Stimulated activated CD8-positive, alpha-beta memory T cell treated with anti-CD3 and anti-CD28 coated beads, Interleukin-15, amount 100 ng/mL, for 24 hours (primary cell): ENCODE measurements around the gene SPOCK1.
"Not testable (repeated sequence)": the region's sequence is repeated elsewhere in the genome, so short reads cannot be mapped to it uniquely, and the experiment has no call there.

Experiments used
- DNase-seq: peaks from one replicate; pipeline ENCODE4 v3.0.0-alpha.2; 2020; ENCODE audit warnings: low read depth

The SPOCK1 gene

GRCh38 chr5:137019229-137019628, 479.9 kb downstream of the SPOCK1 start:
- DNase-seq: no peak

DNA sequence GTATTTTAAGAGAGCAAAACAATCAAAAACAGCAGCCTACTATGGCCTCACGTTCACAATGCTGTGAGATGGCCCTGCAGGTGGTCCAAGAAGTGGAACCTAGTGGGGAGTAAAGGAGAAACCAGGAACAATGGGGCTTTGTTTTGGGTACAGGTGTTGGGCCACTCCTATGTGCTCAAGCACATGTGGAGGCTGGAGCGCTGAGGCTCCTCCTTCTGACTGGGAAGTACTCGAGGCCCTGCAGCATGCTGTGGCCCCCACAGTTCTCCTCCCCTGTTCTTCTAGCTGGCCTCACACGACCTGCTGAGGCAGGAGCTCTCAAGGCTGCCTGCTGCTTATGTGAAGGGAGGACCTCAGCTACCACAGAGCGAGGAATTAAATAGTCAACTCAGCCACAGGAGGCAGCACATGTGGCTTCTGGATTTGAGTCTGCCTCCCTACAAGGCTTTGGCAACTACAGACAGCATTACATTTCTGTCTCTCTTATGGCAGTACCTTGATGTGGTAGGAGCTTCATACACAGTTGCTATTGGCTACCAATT, 482.3 kb downstream of the SPOCK1 start:
- DNase-seq: no peak

DNA sequence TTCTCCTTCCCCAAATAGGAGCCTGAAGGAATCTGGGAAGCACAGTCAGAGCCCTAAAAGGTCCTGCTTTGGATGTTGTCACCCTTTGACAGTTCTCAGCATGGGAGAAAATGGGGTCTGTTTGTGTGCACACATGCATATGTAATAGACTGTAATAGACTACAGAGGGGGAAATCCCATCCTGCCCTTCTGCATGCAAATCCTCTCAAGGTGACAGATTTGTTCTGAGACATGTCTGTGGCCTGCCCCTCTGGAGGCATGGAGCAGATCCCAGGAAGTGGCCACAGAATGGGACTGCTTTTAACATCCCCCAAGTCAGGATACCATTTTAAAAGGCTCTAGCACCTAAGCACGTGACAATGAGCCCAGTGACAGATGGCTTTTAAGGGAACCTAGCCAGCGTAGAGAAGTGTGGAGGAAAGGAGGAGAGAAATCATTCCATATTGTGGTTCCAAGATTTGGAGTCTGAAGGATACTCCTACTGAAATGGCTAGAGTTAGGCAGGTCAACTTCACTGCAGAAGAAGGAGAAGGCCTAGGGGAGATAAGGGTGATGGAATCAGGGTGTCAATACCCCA, 483.5 kb downstream of the SPOCK1 start:
- DNase-seq: no peak

- no peak for DNase-seq
Measured at GRCh38 chr5:137014731-137015130, 484.4 kb downstream of the SPOCK1 start.

DNA sequence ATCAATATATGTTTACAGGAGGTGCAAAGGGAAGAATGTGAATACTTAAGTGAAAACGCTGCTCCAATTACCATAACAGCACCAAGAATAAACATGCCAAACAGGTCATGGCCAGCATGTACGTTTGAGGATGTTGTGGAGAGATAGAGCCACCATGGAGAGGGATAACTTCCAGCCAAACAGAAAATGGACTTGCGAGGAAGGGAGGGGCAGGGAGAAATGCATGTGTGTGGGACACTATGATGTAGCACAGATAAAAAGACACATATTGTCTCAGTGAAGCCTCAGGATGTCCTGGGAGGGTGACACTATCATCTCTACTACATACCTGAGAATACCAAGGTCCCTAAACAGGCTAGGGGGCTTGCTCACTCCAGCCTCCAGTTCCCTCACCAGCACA, 488.9 kb downstream of the SPOCK1 start:
- DNase-seq: no peak

DNA sequence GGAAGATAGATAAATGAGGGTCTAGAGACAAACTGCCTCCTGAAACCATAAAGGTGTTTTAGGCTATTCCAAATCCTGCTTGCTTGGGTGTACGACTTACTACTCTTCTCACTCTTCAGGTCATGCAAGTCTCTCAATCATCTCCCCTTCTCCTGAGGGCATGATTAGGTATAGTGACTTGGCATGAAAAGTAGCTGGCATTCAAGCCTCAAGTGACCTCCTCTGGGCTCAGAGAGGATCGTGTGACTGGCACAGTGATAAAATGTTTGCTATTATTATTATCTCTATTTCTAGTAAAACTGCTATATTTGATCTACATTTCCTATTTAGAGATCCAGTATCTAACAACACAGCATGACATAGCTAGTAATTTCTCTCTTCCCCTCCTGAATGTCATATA, 494.8 kb downstream of the SPOCK1 start:
- DNase-seq: no peak

GRCh38 chr5:137001026-137001569, 498.0 kb downstream of the SPOCK1 start:
- no peak for DNase-seq

- DNase-seq: no peak
Measured at GRCh38 chr5:136999787-137000186, 499.3 kb downstream of the SPOCK1 start.

- no peak for DNase-seq
Measured at GRCh38 chr5:136998854-136999357, 500.2 kb downstream of the SPOCK1 start.

GRCh38 chr5:136994154-136994553, 505.0 kb downstream of the SPOCK1 start:
- DNase-seq: no peak

DNA sequence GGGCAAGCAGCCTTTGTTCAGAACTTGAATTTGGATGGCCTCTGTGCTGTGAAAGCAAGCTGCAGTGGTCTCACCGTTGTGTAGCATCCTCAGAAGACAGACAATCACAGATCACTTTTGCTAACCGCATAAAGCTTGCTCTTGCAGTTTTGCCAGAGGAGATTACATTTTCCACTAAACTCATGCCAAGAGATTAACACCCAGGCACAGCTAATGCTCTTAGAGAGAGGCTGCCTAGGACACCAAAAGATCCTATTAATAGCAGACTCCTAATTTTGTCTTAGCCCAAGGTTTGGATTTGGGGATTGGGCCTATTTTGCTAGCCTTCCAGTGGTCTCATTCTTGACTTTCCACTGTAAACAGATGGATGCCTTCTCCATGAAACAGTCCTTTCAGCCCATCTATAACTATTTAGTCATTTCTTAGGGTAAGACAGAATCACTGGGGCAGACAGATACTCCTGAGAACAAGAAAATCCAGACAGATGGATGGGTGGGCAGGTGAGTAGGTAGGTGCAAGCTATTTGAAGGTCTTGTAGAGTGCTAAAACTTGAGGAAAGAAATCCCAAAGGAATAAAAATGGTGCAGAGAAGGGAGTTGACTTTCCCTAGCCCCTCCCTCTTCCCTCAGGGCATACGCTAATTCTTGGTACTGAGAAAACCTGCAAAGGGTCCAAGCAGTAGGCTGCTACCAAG, 506.2 kb downstream of the SPOCK1 start:
- no peak for DNase-seq

DNA sequence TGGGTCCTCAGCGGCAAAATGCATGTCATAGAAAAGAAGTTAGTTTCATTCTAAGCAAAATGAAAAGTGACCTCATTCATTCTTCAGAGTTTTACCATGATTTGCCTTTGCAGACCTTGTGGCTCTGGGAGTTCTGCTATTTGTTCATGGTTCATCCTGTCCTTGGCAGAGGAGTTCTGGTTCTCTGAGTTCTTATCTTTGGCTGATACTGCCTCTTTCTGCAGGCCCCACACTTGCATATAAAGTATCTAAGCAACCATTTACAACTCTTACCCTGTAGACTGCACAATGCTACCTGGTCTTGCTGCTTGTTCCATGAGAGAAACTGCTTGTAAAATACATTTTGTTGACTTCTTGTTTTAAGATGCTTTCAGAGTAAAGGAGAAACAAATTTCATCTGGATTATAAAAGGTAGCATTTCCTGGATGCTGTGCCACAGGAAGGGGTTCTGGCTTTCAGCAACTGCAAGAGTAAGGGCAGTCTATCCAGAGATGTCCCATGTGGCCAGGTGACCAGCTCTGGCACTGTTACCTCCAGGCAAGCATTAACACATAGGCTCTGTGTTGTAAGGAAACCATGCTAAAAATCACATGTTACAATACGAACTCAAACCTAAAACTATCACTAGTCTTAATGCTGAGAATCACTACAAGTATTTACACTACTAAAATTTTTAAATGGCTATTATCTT, 513.2 kb downstream of the SPOCK1 start:
- no peak for DNase-seq

DNA sequence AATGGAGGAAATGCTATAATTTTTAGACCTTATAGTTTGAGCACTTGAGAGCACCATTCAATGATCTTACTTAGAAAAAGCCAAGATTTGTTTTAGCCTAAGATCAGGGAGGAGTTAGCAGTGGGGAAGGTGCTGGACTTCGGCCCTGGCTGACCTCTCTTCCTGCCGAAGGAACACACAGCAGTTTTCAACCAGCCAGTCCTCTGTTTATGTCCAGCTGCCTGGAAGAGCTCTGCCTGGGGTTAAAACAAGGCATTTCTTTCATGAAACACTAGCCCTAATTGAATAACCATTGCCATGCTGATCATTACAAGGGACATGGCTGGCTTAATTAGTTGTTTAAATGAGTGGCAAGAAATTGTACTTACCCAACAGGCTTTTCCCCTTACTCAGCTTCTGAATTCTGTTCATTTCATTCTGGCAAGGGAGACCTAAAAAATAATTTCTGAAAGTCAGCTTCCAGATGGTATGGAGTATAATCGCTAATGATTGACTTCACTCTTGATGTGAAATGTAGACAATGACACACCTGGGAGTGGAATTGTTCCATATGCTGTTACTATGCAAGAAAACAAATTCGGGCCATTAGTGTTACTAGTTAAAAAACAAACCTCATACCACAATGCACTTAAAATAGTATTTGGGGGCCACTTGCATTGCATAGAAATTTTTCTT, 514.2 kb downstream of the SPOCK1 start:
- no peak for DNase-seq

GRCh38 chr5:136981936-136982335, 517.2 kb downstream of the SPOCK1 start:
- DNase-seq: no peak

GRCh38 chr5:136979131-136979530, 520.0 kb downstream of the SPOCK1 start:
- DNase-seq: no peak

- DNase-seq: no peak
Measured at GRCh38 chr5:136963504-136963903, 535.6 kb downstream of the SPOCK1 start.

DNA sequence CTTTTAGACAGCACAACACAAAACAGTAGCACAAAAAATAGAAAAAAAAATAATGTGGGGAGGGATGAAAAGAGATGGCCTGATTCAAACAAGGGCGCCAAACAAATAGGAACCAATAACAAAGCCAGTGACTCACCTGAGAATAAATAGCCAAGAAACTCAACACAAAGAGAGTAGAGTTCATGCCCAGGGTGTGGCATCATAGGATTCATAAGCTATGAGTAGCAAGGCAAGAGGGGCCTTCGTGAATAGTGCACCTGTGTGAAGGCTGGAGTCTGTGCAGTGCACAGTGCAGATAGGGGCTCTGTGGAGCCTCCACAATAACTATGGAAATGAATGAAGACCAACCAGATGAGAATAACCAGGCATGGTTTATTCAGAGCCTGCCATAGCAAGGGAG, 541.7 kb downstream of the SPOCK1 start:
- no peak for DNase-seq

DNA sequence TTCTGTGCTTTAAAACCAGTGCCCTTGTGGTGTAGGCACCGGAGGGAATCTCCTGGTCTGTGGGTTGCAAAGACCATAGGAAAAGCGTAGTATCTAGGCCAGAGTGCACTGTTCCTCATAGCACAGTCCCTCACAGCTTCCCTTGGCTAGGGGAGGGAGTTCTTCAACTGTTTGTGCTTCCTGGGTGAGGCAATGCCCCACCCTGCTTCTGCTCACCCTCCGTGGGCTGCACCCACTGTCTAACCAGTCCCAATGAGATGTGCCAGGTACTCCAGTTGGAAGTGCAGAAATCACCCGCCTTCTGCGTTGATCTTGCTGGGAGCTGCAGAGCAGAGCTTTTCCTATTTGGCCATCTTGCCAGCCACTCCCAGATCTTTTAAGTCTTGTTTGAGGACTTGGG, 545.0 kb downstream of the SPOCK1 start:
- DNase-seq: not testable (repeated sequence)

GRCh38 chr5:136953346-136954069, 545.6 kb downstream of the SPOCK1 start:
- DNase-seq: not testable (repeated sequence)

DNA sequence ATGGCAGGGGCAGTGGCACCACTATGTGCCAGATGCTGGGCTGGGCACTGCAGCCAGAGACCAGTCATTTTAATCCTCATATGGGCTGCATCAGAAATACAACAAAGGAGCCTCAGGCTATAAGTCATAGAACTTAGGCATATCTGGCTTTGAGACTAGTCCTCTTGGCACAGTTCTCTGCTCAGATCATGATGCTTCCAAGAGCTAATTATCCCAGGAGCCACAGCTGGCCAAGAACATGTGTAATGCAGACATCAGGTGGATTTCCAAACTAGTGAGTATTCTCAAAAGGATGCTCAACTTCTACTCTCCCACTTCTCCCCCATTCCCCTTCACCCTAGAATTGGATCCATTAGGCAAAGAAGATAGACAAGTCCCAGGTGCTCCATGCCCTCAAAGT, 571.6 kb downstream of the SPOCK1 start:
- DNase-seq: no peak

DNA sequence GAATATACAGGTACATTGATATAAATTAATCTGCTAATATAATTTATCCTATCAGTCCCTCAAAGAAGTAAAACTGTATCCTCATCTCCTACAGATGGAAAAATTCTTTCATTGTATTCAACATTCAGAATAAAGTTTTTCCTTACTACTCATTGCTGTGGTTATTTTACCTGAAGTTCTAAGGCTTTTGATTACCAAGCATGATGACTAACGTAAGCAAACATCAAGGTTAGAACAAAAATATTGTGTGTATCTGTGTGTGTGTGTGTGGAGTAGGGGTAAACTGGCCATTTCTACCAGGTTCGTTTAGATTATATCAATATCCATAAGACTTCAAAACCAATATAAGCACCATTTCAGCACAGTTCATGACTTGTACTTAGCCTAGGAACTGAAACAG, 573.1 kb downstream of the SPOCK1 start:
- DNase-seq: no peak
